IPS-NIHi11 (cell line): ENCODE measurements around the gene AXIN1.
"Not testable (repeated sequence)": the region's sequence is repeated elsewhere in the genome, so short reads cannot be mapped to it uniquely, and the experiment has no call there.

Experiments used
- DNase-seq: peaks from one replicate; pipeline ENCODE4 v3.0.0; 2012; ENCODE audit warnings: mixed read lengths, low spot score

AXIN1 gene

GRCh38 chr16:281660-282255, 70.8 kb downstream of the AXIN1 start:
- no peak for DNase-seq

GRCh38 chr16:280991-281659, 71.4 kb downstream of the AXIN1 start:
- peak; percentile 71 for DNase-seq

GRCh38 chr16:280552-280951, 72.0 kb downstream of the AXIN1 start, which contains the start of gene ARHGDIG:
ARHGDIG (plus strand) TSS chr16:280591; CDS start chr16:280681, 90 bp downstream.
- DNase-seq, result peak; percentile 82

- no peak for DNase-seq
These were observed 72.5 kb downstream of the AXIN1 start for GRCh38 chr16:280005-280460.

- DNase-seq, result no peak
These were observed 73.0 kb downstream of the AXIN1 start for GRCh38 chr16:279531-279930.

GRCh38 chr16:278863-279366, 73.6 kb downstream of the AXIN1 start:
- peak; percentile 70 for DNase-seq

- DNase-seq, result no peak
These were observed 76.0 kb downstream of the AXIN1 start for GRCh38 chr16:276426-277077.

GRCh38 chr16:275786-276232, 76.7 kb downstream of the AXIN1 start, which contains the start of gene RGS11:
RGS11 (minus strand) TSS chr16:275944; CDS start chr16:275911, 33 bp downstream.
- no peak for DNase-seq

- DNase-seq, result peak; percentile 73
These were observed 77.4 kb downstream of the AXIN1 start for GRCh38 chr16:275041-275641.

- peak; percentile 64 for DNase-seq
These were observed 78.7 kb downstream of the AXIN1 start for GRCh38 chr16:273547-274421.

GRCh38 chr16:272633-273546, 79.6 kb downstream of the AXIN1 start:
- no peak for DNase-seq

- DNase-seq, result no peak
These were observed 81.9 kb downstream of the AXIN1 start for GRCh38 chr16:270381-271255.

GRCh38 chr16:269061-269796, 83.3 kb downstream of the AXIN1 start:
- no peak for DNase-seq

GRCh38 chr16:268141-269053, 84.1 kb downstream of the AXIN1 start:
- no peak for DNase-seq

- not testable (repeated sequence) for DNase-seq
These were observed 85.0 kb downstream of the AXIN1 start for GRCh38 chr16:267562-267961.

- no peak for DNase-seq
These were observed 86.0 kb downstream of the AXIN1 start for GRCh38 chr16:266258-267164.
